Subcutaneous adipose tissue (tissue), 4 donors: ENCODE measurements around the gene NKG7. TPM values are rescaled to one million over a fixed set of nuclear protein-coding genes. Genes with fewer than 3 reads are reported as not detected.

ENCODE experiments used
- CTCF ChIP-seq: fragments of 450-650 bp; IDR thresholded peaks from one replicate; pipeline ENCODE4 v1.5.1; 2016; ENCODE audit warnings: low read depth, mild to moderate bottlenecking, control low read depth, antibody characterized with exemption, moderate library complexity
- total RNA-seq, 4 donors: library from RNA; depleted of rRNA; stranded (reverse); fragments of >200 nt; gene quantifications; one replicate each; pipeline ENCODE4 v1.1.0, GENCODE V29; 2016

NKG7 gene
- total RNA-seq, 4 donors from 2014 or later: 1.6 to 3.7 (median 2.7) TPM

- TF ChIP-seq CTCF: no peak
Observed at GRCh38 chr19:51326216-51327065, 46.0 kb downstream of the NKG7 start.

- TF ChIP-seq CTCF: no peak
Observed at GRCh38 chr19:51325161-51325976, 47.1 kb downstream of the NKG7 start.

GRCh38 chr19:51324167-51324481 lies 48.3 kb downstream of the NKG7 start:
- no peak for TF ChIP-seq CTCF

- no peak for TF ChIP-seq CTCF
Observed at GRCh38 chr19:51323481-51324166, 48.8 kb downstream of the NKG7 start.

GRCh38 chr19:51321799-51322198 lies 50.7 kb downstream of the NKG7 start:
- TF ChIP-seq CTCF: no peak

Other genes starting within 250 kb of the NKG7 start
- 10 to 100 TPM in 2 of 4 donors, 1 to 10 TPM in 2; 5.5 to 34.7 (median 11.3) TPM for gene SIGLEC9, start 247.7 kb downstream of the NKG7 start, total RNA-seq
- 10 to 100 TPM in 1 of 4 donors, 1 to 10 TPM in 2, under 1 TPM in 1; 0.57 to 13.4 (median 4.2) TPM for gene SIGLEC7, start 230.4 kb downstream of the NKG7 start, total RNA-seq
- 10 to 100 TPM in 3 of 4 donors, 1 to 10 TPM in 1; 4.7 to 32.1 (median 13.0) TPM for gene CD33, start 147.6 kb downstream of the NKG7 start, total RNA-seq
- not detected for gene SIGLECL1, start 121.6 kb downstream of the NKG7 start, total RNA-seq
- gene IGLON5, start 61.0 kb downstream of the NKG7 start, total RNA-seq: under 1 TPM in 3 of 4 donors, not detected in 1; 0.17 to 0.82 (median 0.22) TPM
- 1 to 10 TPM in 1 of 4 donors, under 1 TPM in 3; 0.44 to 1.4 (median 0.61) TPM for gene VSIG10L, start 30.5 kb downstream of the NKG7 start, total RNA-seq
- 100 to 1,000 TPM; 116 to 444 (median 155) TPM for gene ETFB, start 6.3 kb downstream of the NKG7 start, total RNA-seq
- gene CLDND2, start 3.7 kb downstream of the NKG7 start, total RNA-seq: not detected
- gene LIM2, start 15.3 kb upstream of the NKG7 start, total RNA-seq: not detected
- gene C19orf84, start 17.9 kb upstream of the NKG7 start, total RNA-seq: not detected
- gene SIGLEC10, start 45.0 kb upstream of the NKG7 start, total RNA-seq: 1 to 10 TPM in 2 of 4 donors, under 1 TPM in 1, not detected in 1; 0.66 to 1.8 (median 1.7) TPM
- under 1 TPM; 0.17 to 0.94 (median 0.38) TPM for gene SIGLEC8, start 85.8 kb upstream of the NKG7 start, total RNA-seq
- not detected for gene CEACAM18, start 105.9 kb upstream of the NKG7 start, total RNA-seq
- gene SIGLEC12, start 129.1 kb upstream of the NKG7 start, total RNA-seq: not detected
- 1 to 10 TPM in 3 of 4 donors, not detected in 1; 1.5 to 2.9 (median 2.5) TPM for gene SIGLEC6, start 159.0 kb upstream of the NKG7 start, total RNA-seq
- gene ZNF175, start 198.6 kb upstream of the NKG7 start, total RNA-seq: 10 to 100 TPM in 1 of 4 donors, 1 to 10 TPM in 3; 5.3 to 10.1 (median 7.1) TPM